Nephron progenitor cell (in vitro differentiated cells): ENCODE data around the gene BMPR1A.

ENCODE experiments used
- DNase-seq: peaks from one replicate; pipeline ENCODE4 v3.0.0; 2021
- H3K27ac Mint-ChIP-seq: 2 replicates; pipeline ENCODE4 v1.8.0; 2021; ENCODE audit warnings: mild to moderate bottlenecking, moderate library complexity, mixed read lengths
- H3K27me3 Mint-ChIP-seq: 2 replicates; pipeline ENCODE4 v1.8.0; 2021; ENCODE audit warnings: mild to moderate bottlenecking, low read depth, mixed read lengths; ENCODE audit not compliant: poor library complexity
- H3K36me3 Mint-ChIP-seq: 2 replicates; pipeline ENCODE4 v1.8.0; 2021; ENCODE audit warnings: low read depth, mixed read lengths
- H3K4me1 Mint-ChIP-seq: 2 replicates; pipeline ENCODE4 v1.8.0; 2021; ENCODE audit warnings: mixed read lengths
- H3K4me3 Mint-ChIP-seq: 2 replicates; pipeline ENCODE4 v1.8.0; 2021; ENCODE audit warnings: mild to moderate bottlenecking, moderate library complexity, mixed read lengths
- H3K9me3 Mint-ChIP-seq: 2 replicates; pipeline ENCODE4 v1.8.0; 2021; ENCODE audit warnings: mild to moderate bottlenecking, moderate library complexity, mixed read lengths
- TF ChIP-seq, protein P1 (sequence below): fragments of 200-600 bp; sonication (generic); IDR thresholded peaks from 2 replicates; pipeline ENCODE4 v1.5.0; 2021; ENCODE audit warnings: antibody characterized with exemption

BMPR1A gene

DNA sequence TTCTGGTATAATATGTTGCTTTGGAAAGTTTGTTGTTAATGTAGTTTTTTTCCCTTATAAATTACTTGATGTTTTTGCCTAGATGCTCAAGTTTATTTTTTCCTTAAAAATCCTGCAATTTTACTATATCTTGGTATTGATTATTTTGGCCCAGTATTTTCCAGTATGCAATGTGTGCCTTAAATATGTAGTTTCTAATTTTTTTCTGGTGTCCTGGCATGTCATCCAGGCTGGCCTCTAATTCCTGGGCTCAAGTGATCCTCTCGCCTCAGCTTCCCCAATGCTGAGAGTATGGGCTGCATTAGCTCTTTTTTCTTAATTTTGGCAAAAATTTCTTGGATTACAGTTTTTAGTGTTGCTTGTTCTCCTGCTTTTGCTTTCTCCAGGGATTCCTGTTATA lies 57.6 kb downstream of the BMPR1A start:
- no peak overlapping the region for H3K4me3 Mint-ChIP-seq
- TF ChIP-seq, protein P1, sequence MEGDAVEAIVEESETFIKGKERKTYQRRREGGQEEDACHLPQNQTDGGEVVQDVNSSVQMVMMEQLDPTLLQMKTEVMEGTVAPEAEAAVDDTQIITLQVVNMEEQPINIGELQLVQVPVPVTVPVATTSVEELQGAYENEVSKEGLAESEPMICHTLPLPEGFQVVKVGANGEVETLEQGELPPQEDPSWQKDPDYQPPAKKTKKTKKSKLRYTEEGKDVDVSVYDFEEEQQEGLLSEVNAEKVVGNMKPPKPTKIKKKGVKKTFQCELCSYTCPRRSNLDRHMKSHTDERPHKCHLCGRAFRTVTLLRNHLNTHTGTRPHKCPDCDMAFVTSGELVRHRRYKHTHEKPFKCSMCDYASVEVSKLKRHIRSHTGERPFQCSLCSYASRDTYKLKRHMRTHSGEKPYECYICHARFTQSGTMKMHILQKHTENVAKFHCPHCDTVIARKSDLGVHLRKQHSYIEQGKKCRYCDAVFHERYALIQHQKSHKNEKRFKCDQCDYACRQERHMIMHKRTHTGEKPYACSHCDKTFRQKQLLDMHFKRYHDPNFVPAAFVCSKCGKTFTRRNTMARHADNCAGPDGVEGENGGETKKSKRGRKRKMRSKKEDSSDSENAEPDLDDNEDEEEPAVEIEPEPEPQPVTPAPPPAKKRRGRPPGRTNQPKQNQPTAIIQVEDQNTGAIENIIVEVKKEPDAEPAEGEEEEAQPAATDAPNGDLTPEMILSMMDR = no peak
- H3K27me3 Mint-ChIP-seq = no peaks in the 10 kb centered on the region
- no peak for DNase-seq
- H3K36me3 Mint-ChIP-seq = peaks cover 58% of the 10 kb centered on the region
- H3K4me1 Mint-ChIP-seq = peaks cover 6% of the 10 kb centered on the region
- H3K27ac Mint-ChIP-seq = peak overlapping the region; percentile 5
- peaks cover 12% of the 10 kb centered on the region for H3K9me3 Mint-ChIP-seq

DNA sequence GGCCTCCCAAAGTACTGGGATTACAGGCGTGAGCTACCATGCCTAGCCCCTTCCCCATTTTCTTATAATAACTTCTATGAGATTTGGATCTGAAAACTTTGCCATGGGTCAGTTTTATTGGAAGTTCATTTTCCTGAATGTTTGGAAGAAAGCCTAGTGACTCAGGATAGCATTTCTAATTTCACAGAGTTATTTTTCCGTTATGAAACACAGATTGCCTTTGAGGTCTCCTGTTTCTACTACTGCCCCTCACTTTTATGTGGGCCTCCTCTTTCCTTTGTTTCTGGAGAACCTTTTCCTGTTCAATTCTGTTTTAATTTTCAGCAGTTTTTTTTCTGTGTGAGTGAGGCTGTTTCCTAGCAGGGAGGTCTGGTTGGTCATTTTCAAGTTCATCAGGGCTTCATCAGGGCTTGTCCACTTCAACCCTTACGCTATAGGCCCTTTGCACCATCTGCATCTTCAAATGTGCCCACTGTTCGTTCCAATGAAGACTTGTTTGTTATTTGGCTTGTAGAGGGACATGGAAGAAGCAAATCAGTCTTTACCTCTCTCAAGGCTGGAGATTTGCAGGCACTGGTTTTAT lies 58.7 kb downstream of the BMPR1A start:
- H3K4me1 Mint-ChIP-seq = peaks cover 6% of the 10 kb centered on the region
- H3K9me3 Mint-ChIP-seq = peaks cover 12% of the 10 kb centered on the region
- DNase-seq = no peak
- no peaks in the 10 kb centered on the region for H3K27me3 Mint-ChIP-seq
- no peak overlapping the region for H3K4me3 Mint-ChIP-seq
- H3K36me3 Mint-ChIP-seq = peaks cover 49% of the 10 kb centered on the region
- H3K27ac Mint-ChIP-seq = peak overlapping the region; percentile 89
- TF ChIP-seq, protein P1 = no peak

- TF ChIP-seq, protein P1 = no peak
- H3K27ac Mint-ChIP-seq = peak overlapping the region; percentile 89
- H3K4me1 Mint-ChIP-seq = peaks cover 6% of the 10 kb centered on the region
- H3K27me3 Mint-ChIP-seq = no peaks in the 10 kb centered on the region
- H3K9me3 Mint-ChIP-seq = peaks cover 8% of the 10 kb centered on the region
- peaks cover 43% of the 10 kb centered on the region for H3K36me3 Mint-ChIP-seq
- no peak overlapping the region for H3K4me3 Mint-ChIP-seq
- DNase-seq = no peak
These were observed 59.2 kb downstream of the BMPR1A start for GRCh38 chr10:86815640-86816039.

GRCh38 chr10:86817246-86817645 lies 60.8 kb downstream of the BMPR1A start:
- Mint-ChIP-seq H3K9me3 (no peaks in the 10 kb centered on the region), H3K27me3 (no peaks in the 10 kb centered on the region), H3K4me3 (no peak overlapping the region), H3K36me3 (peaks cover 30% of the 10 kb centered on the region), H3K4me1 (peaks cover 6% of the 10 kb centered on the region), H3K27ac (no peak overlapping the region)
- TF ChIP-seq, protein P1 = no peak
- DNase-seq = no peak

DNA sequence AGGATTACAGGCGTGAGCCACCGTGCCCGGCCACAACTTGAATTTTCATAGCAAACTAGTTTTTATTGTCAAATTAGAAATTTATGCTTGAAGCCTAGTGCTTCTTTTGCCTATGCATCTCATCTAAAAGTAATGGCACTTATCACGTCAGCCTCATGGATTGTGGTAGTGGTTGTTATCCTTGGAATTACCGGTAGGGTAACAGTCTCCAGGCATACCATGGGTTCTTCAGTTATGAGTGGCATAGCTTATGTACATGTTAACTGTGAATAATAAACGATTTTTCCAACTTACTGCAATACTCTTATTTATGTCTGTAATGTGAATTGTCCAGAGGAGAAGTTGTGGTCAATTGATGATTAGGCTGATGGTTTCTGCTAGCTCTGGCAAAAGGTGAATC lies 63.1 kb downstream of the BMPR1A start:
- no peak overlapping the region for H3K27ac Mint-ChIP-seq
- H3K36me3 Mint-ChIP-seq = peaks cover 16% of the 10 kb centered on the region
- no peak for DNase-seq
- TF ChIP-seq, protein P1 = no peak
- H3K4me1 Mint-ChIP-seq = peaks cover 21% of the 10 kb centered on the region
- peaks cover 3% of the 10 kb centered on the region for H3K27me3 Mint-ChIP-seq
- H3K9me3 Mint-ChIP-seq = no peaks in the 10 kb centered on the region
- H3K4me3 Mint-ChIP-seq = no peak overlapping the region

DNA sequence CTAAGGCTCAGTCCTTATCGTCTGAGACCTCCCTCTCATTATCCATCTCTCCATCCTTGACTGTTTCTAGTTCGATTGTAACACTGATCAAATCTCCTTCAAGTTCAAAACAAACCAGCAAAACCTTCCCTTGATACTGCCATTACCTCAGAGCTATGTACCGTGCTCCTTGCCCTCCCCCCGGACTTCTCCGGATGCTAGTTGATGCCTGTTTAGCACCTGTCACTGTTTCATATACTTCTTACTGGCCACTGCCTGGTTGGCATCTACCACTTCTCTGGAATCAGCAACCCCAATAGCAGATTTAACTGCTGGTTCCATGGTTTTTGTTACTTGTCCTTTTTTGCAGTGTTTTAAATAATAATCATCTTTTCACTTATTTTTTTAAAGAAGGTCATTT lies 64.1 kb downstream of the BMPR1A start:
- Mint-ChIP-seq H3K4me3 (no peak overlapping the region), H3K27me3 (peaks cover 3% of the 10 kb centered on the region), H3K9me3 (no peaks in the 10 kb centered on the region), H3K27ac (no peak overlapping the region), H3K36me3 (peaks cover 16% of the 10 kb centered on the region), H3K4me1 (peaks cover 17% of the 10 kb centered on the region)
- no peak for DNase-seq
- TF ChIP-seq, protein P1 = no peak
